GM18505 (cell line): ENCODE measurements around the gene FAM131C.
"Not testable (repeated sequence)": the region's sequence is repeated elsewhere in the genome, so short reads cannot be mapped to it uniquely, and the experiment has no call there.

Source experiments
- ATAC-seq: cut with Tn5 transposase; IDR thresholded peaks from one replicate; pipeline ENCODE4 v1.9.1; 2021; ENCODE audit not compliant: unreplicated experiment
- POLR2A ChIP-seq: IDR thresholded peaks from 4 replicates; pipeline ENCODE4 v1.6.1; 2011; ENCODE audit warnings: borderline replicate concordance; ENCODE audit not compliant: insufficient read depth, insufficient read length; ENCODE audit errors: extremely low read depth

Gene FAM131C

DNA sequence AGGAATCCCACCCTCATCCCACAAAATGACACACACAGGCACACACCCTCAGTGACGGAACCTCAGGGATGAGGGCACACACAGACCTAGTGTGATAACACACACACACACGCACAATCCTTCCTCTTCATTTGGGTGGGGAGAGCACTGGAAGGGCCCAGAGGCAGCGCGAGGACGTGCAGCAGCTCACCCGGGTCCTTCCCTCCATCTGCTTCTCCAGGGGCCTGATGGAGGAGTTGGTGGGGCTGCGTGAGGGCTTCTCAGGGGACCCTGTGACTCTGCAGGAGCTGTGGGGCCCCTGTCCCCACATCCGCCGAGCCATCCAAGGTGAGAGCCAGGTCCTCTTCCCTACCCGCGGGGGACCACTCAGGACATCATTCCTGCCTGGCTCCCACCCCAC, 51.1 kb downstream of the FAM131C start:
- no peak for TF ChIP-seq POLR2A

DNA sequence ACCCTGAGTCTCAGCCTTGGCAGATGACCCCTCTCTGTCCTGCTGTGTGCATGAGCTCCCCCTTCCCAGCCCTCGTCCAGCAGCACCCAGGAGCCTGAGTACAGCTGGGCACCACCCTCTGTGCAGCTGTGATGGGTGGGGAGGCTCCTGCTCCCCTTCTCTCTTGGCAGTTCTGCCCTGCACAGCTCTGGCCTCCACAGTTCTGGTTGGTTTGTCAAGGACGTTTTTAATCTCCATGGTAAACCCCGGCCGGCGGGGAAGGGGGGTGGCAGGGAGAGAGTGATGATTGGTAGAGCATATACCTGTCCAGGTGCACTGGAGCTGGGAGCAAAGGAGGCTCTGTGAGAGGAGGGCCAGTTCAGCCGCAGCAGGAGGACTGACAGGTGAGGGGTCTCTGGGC, 51.8 kb downstream of the FAM131C start, which contains the start of gene CLCNKA:
CLCNKA (plus strand) TSS at position 356 of the 400 bp plus-strand sequence. CDS start 584 bp downstream, outside the sequence.
- no peak for TF ChIP-seq POLR2A
- no peak for ATAC-seq

More for the DNA sequence above, 51.1 kb downstream of the FAM131C start:
- ATAC-seq = no peak

DNA sequence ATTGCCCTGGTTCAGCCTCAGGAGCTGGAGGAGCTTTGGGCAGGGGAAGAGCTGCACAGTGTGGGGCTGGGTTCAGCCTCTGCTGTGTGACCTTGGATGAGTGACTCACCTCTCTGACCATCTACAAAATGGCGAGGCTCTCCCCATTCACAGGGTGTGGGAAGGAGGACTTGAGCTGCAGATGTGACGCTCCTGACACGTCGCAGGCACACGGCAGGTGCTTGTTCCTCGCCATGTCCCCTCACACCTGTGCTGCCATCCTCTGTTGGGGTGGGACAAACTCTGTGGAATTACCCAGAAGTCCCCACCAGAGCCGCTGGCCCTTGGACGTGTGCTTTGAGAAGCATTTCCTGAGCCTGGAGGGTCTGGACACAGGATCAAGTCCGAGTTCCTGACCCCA, 52.6 kb downstream of the FAM131C start:
- not testable (repeated sequence) for ATAC-seq

DNA sequence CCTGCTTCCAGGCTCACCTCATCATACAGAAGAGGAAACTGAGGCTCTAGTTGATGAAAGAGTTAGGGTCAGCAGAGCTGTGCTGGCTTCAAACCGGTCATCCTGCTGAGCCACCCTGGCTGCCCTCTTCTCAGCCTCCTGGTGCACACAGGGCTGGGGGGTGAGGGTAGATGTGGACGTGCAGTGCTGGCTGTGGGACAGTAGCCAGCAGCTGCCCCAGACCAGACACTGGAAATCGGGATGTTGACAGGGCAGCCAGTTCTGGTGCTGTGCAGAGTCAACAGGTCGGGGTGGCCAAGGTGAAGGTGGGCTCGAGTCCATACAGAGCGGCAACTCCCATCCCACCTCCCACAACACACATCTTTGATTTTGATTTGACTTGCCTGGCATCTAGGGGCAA, 53.1 kb downstream of the FAM131C start:
- ATAC-seq = no peak
- no peak for TF ChIP-seq POLR2A

DNA sequence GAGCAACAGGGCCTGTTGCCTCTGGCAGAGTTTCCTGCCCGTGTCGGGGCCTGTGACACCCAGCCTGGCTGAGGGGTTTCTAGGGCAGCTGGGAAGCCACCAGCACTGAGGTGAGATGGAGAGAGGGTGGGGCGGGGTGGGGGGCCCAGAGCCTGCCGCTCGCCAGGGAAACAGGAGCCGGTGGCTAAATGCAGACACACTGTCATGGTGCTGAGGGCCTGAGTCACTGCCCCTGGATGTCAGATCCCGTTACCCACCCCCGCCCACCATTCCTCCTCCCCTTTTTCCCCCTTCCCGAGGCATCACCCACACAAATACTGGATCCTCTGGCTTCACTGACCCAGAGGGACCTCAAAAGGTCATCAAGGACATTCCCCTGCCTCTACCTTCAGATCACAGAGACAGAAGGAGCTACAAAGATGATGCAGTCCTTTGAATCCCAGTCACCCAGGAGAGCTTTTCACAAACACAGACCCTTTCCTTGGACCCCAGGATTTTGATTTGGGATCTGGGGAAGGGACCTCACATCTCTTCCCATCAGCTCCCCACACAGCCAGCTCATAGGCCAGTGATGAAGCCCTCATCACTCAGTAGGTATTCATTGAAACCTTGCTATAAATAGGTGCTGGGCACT, 53.7 kb downstream of the FAM131C start:
- TF ChIP-seq POLR2A = no peak

DNA sequence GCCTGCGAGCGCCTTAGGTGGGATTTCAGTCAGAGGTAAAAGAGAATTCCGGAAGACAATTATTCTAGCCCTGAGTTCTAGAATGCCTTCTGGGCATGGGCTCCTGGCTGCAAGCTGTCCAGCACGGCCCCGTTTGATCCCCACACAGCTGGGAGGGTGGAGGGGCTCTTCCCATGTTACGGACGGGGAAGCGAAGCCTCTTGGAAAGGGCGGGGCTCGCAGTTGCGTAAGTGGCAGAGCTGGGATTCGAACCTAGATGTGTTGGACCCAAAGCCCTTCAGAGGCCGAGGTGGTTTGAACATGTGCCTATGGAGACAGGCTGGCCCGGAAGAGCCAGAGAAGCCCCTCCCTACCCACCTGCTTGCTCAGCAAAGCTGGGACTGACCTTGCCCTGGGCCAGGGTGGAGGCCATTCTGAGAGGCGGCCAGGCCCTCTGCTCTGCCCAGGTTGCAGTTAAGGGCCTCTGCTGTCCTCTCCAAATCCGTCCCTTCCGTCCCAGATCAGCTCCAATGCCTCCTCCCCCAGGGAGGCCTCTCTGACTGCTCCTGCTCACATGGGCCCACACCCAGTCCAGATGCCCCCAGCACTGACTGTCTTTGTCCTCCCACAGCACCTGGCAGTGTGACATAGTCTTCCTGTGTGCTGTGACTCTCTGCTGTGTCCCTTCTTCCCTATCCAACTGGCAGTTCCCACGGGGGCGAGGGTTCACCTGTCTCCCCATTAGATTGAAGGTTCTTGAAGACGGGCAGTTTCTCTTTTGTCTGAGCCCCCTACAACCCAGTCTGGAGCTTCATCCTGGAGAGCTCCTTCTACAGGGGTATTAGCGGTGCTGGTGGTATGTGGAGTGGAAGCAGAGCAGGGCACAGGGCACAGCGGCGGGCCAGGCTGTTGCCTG, 54.5 kb downstream of the FAM131C start:
- no peak for TF ChIP-seq POLR2A
- no peak for ATAC-seq

More for the DNA sequence above, 53.7 kb downstream of the FAM131C start:
- no peak for ATAC-seq

DNA sequence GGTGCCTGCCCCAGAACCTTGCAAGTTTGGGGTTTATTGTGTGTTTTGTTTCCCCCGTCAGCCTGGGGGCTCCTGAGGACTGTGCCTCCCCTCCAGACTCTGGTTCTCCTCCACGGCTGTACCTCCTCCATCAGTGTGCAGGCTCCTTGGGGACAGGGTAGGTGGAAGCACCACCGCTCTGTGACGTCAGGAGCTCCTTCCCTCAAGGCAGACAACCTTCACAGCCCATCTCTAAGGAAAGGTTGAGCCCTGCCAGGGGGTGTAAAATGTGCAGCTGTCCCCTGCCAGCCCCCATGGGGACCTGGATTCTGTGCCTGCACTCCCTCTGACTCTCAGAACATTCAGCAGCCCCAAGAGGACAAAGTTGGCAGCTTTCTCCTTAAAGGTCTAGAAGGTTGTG, 55.1 kb downstream of the FAM131C start:
- no peak for ATAC-seq
- no peak for TF ChIP-seq POLR2A

DNA sequence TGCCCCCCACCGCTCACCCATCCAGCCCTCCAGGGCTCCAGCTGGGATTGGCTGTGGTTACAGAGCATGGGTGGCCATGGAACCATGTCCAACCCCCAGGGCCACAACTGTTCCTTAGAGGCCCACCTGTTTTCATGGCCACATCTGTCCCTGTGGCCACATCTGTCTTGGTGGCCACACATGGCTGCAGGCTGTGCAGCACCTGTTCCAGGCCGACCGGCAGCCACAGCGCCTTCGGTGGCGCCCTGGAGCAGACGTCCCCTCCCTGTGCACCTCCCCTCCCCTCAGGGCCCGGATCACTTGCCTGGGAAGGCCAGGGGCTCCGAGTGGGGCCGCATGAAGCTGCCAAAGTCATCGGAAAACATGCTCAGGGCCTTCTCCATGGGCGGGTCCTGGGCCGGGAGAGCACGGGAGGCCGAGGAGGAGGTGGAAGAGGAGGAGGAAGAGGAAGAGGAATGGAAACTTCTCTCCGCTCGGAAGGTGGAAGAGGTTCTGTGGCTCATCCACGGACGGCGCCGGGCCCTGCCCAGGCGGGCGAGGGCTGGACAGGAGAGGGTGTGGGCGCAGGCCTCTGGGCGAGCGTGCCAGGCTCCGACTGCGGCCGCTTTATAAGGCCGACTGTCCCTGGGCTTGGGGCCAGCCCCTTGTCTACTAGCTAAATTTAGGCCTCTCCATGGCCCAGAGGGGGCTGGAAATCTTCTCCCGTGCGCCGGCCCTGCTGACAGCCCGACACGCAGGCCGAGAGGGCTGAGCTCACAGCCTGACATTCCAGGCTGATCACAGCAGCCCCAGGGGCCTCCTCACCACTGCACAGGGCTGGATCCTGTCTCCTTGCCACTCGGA, 55.8 kb downstream of the FAM131C start, which contains the start of gene HSPB7:
HSPB7 (minus strand) TSS at position 583 of the 843 bp plus-strand sequence; CDS start at position 503, 80 bp downstream.
- TF ChIP-seq POLR2A = no peak
- no peak for ATAC-seq

DNA sequence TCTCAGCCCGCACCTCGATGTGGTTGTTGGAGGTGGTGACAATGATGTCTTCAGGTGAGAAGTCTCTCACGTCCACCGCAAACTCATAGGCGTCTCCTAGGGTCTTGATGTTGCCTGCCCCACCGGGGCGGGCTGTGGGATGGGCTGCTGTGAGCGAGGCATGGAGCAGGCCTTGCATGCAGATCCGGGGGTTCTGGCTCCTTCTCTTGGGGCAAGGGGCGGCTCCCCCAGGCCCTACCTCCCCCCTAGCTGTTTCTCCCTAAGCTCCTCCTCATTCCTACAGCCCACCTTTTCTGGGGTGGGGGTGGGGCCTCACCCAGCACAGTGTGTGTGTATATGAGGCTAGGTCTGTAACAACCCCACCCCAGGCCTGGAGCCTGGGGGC, 56.4 kb downstream of the FAM131C start:
- ATAC-seq = no peak

DNA sequence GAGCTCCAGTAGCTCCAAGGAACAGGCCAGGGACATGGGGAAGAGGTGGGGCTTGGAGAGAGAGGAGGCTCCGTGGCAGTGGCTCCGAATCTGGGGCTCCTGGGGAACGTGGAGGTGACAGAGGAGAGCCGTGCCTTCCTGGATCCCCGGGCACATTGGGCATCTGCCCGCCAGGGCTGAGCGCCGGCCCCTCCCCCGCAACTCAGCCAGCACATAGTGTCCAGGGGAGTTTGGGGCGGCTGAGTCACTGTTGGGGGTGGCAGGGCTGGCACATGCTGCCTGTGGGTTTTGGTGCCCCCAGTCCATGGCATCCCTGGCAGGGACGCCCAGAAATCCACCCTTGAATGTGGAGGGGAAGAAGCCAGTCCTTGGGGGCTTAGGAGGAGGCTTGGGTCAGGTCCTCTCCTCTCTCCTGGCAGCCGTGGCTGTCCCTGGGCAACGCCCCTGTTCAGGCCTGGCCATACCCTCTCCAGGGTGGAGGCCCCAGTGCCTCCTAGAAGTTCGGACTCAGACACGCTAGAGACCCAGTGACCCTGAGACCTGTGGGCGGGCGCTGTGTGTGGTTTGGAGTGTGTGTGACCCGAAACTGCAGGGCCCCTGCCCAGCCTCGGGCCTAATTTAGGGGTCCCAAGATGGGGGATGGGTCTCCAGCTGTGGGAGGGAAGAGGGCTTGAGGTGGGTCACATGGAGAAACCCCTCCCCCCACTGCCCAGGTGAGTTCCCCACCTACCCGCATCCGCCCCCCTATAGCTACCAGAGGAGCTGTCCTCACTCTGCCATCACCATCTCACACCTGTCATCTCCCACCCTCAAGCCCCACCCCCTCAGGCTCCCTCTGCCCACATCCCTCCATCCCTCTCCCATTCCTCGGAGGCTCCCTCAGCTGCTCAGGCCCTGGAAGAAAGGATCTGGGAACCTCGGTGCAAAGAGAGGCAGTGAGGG, 57.2 kb downstream of the FAM131C start:
- TF ChIP-seq POLR2A = no peak
- no peak for ATAC-seq

More for the DNA sequence above, 56.4 kb downstream of the FAM131C start:
- no peak for TF ChIP-seq POLR2A

DNA sequence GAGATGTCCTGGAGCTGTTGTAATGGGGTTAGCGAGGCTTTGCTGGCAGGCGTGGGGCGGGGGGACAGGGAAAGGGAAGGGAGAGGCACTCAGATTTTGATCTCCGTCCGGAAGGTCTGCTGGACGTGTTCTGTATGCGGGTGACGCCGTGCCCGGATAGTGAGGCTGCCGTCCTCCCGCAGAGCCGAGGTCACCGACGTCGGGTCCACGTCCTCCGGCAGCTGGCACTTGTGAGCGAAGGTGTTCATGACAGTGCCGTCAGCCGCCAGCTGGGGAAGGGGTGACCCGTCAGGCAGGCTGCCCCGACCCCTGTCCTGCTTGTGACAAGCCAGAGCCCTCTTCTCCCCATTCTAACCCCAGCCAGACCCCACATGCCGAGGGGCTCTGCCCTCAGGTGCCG, 58.0 kb downstream of the FAM131C start:
- ATAC-seq = no peak
- no peak for TF ChIP-seq POLR2A

DNA sequence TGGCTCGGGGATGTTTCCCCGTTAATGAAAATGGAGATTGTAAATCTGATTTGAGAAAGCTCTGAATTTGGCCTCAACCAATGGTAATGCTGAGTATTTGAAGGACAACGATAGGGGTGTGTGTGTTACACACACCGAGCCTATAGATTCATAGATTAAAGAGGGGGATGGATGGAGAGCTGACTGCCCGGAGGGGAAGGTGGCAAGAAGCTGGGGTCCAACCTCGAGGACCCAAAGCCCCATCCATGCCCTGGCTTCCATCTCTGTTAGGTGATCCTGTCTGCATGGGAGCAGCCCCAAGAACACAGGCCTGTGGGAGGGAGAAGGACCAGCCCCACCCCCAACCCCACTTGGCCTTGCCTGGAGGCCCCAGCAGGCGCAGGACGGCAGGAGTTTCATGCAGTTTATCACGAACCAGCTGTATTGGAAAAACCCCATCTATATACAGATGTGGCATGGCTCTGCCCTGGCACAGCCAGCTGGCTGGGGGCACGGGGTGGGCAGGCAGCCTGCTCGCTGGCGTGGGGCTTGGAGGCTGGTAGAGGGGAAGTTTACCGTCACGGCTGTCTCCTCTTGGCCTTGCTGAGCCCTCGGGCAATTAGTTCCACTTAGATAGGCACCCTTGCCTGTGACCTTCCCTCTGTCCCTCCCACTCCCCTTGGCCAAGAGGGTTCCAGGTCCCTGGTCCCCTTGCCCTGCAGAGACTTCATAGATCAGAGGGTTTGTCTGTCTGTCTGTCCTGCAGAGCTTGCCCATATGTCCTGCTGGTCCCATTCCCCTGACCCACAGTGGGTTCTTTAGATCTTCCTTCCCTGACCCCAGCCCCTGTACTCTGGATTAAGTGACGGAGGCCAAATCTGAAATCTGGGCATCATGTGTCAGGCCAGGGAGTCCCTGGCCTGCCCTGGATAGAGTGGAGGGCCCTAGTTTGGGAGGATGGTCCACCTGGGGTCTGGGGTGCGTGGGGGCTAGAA, 58.7 kb downstream of the FAM131C start:
- no peak for ATAC-seq
- no peak for TF ChIP-seq POLR2A

DNA sequence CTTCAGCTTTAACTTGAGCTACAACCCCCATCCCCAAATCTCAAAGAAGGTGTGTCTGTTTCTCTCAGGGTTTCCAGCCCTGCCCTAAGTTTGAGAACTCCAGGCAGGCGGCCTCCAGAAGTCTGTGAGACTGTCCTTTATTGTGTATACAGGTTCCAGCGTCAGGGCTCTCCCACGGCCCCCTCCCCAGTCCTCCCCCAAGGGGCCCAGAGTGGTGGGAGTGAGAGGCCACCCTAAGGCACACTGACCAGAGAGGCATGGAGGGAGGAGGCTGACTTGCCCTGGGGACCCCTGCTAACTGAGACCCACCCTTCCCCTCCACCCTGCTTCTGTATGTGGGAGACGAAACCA, 59.6 kb downstream of the FAM131C start:
- TF ChIP-seq POLR2A = no peak
- no peak for ATAC-seq
